Subcutaneous abdominal adipose tissue (tissue), 5 donors: ENCODE results near the gene FMO2.

ENCODE experiments used
- H3K27ac ChIP-seq: one replicate; pipeline ENCODE4 v1.7.0; 2013; ENCODE audit warnings: low read depth, mild to moderate bottlenecking, inconsistent platforms, low read length, moderate library complexity
- H3K27me3 ChIP-seq, 5 donors: one replicate each; pipeline ENCODE4 v1.7.0; 2013; ENCODE audit warnings: low read length in 5 of 5, inconsistent platforms in 1 of 5; ENCODE audit not compliant: control insufficient read depth in 5 of 5, insufficient read depth in 4 of 5
- H3K36me3 ChIP-seq, 5 donors: one replicate each; pipeline ENCODE4 v1.7.0; 2013; ENCODE audit warnings: low read length in 5 of 5; ENCODE audit not compliant: control insufficient read depth in 5 of 5, insufficient read depth in 5 of 5
- H3K4me1 ChIP-seq, 5 donors: one replicate each; pipeline ENCODE4 v1.7.0; 2013; ENCODE audit warnings: low read length in 5 of 5, mild to moderate bottlenecking in 3 of 5, moderate library complexity in 1 of 5; ENCODE audit not compliant: control insufficient read depth in 5 of 5, insufficient read depth in 5 of 5
- H3K4me3 ChIP-seq, 5 donors: one replicate each; pipeline ENCODE4 v1.7.0; 2013; ENCODE audit warnings: low read length in 5 of 5, low read depth in 1 of 5
- H3K9ac ChIP-seq, 5 donors: one replicate each; pipeline ENCODE4 v1.7.0; 2013; ENCODE audit warnings: low read length in 5 of 5, mild to moderate bottlenecking in 4 of 5, moderate library complexity in 3 of 5
- H3K9me3 ChIP-seq, 5 donors: one replicate each; pipeline ENCODE4 v1.7.0; 2013; ENCODE audit warnings: low read length in 5 of 5; ENCODE audit not compliant: control insufficient read depth in 5 of 5
- donor health status: healthy.
- donor health status: healthy.
- donor health status: healthy.
- donor health status: healthy.
- donor health status: healthy.

FMO2 gene

DNA sequence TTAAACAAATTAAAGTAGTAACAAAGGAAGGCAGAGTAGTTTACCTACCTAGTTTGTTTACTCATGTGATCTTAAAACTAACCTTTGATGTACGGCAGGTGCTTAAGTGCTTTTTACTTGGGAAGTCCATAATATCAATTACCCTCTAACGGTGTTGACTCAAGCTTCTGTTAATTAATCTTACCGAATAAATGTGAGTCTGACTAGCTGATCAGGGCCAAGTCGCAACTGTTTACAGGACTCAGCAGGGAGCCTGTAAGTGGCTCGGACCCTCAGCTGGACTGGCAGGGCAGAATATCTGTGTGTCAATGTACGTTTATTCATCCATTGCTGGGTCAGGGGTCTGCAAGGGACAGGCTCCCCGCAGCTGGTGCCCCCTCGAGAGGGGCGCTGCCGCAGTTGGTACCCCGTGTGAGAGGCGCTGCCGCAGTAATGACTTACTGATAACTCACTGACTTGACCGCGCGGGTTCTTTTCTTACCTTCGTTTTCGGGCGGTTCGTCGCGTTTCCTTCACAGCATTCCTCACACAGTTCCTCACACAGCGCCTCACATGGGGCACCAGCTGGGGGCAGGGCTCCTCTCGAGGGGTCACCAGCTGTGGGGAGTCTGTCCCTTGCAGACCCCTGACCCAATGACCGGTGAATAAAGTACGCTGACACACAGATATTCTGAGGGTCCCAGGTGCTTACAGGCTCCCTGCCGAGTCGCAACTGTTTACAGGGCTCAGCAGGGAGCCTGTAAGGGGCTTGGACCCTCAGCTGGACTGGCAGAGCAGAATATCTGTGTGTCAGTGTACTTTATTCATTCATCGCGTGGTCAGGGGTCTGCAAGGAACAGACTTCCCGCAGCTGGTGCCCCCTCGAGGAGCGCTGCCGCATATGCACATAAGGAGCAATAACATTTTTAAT, 66.2 kb downstream of the FMO2 start:
- Histone ChIP-seq H3K27me3 (peaks cover 0 to 13% (median 0%) of the 10 kb centered on the region in 5 donors), H3K36me3 (no peaks in the 10 kb centered on the region), H3K9me3 (no peaks in the 10 kb centered on the region), H3K4me3 (peak overlapping the region; percentile 64 to 86 (median 71)), H3K4me1 (peaks cover 0 to 10% (median 8%) of the 10 kb centered on the region in 5 donors), H3K9ac (peak overlapping the region in 3 of 5 donors; percentile 21 to 68 (median 53)), H3K27ac (no peak overlapping the region)

DNA sequence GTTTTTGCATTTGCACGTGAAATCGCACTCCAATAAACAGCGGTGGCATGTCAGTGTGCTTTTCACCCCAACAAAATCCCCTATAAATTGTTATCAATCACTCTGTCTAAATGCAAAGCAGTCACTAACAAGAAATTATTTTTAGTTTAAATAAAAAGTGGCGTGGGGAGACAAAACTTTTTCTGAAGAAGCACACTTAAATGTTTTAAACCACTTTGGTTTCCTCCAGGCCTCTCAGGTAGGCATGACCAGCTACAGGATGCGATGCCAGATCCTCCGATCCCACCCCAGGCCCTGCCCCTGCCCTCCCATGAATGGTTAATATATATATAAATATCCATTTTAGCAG, 66.8 kb downstream of the FMO2 start:
- Histone ChIP-seq H3K27me3 (peaks cover 0 to 13% (median 0%) of the 10 kb centered on the region in 5 donors), H3K36me3 (no peaks in the 10 kb centered on the region), H3K4me3 (peak overlapping the region; percentile 64 to 86 (median 71)), H3K27ac (no peak overlapping the region), H3K9ac (peak overlapping the region in 2 of 5 donors; percentile 21 to 53), H3K9me3 (no peaks in the 10 kb centered on the region), H3K4me1 (peaks cover 0 to 10% (median 9%) of the 10 kb centered on the region in 5 donors)

DNA sequence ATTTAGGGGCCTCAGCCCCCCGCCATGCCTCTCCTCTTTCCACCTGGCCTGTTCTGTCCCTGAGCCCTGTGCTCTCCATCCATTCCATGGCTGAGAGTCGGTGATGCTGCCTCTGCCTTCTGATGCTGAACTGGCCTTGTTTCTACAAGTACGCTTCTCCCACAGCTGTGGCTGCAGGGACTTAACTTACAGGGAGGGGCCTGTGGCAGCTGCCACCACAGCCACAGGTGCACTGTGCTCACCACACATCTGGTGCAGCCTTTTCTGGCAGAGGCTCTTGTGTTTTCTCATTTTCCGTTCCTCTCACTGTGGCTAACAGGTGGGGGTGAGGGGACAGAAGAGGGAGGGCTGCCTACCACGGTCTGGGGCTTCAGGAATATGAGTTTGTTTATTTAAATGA, 67.4 kb downstream of the FMO2 start:
- H3K4me3 ChIP-seq = no peak overlapping the region
- H3K9ac ChIP-seq = no peak overlapping the region
- no peak overlapping the region for H3K27ac ChIP-seq
- H3K27me3 ChIP-seq = peaks cover 0 to 13% (median 0%) of the 10 kb centered on the region in 5 donors
- H3K4me1 ChIP-seq = peaks cover 0 to 15% (median 13%) of the 10 kb centered on the region in 5 donors
- no peaks in the 10 kb centered on the region for H3K36me3 ChIP-seq
- no peaks in the 10 kb centered on the region for H3K9me3 ChIP-seq

GRCh38 chr1:171254859-171255258, 69.8 kb downstream of the FMO2 start:
- H3K36me3 ChIP-seq = no peaks in the 10 kb centered on the region
- H3K9ac ChIP-seq = no peak overlapping the region
- H3K4me1 ChIP-seq = peaks cover 3 to 22% (median 18%) of the 10 kb centered on the region in 5 donors
- peaks cover 0 to 13% (median 0%) of the 10 kb centered on the region in 5 donors for H3K27me3 ChIP-seq
- no peaks in the 10 kb centered on the region for H3K9me3 ChIP-seq
- H3K27ac ChIP-seq = no peak overlapping the region
- no peak overlapping the region for H3K4me3 ChIP-seq

GRCh38 chr1:171256940-171257606, 72.0 kb downstream of the FMO2 start:
- H3K27ac ChIP-seq = no peak overlapping the region
- H3K9me3 ChIP-seq = no peaks in the 10 kb centered on the region
- no peak overlapping the region for H3K4me3 ChIP-seq
- H3K4me1 ChIP-seq = peaks cover 3 to 16% (median 10%) of the 10 kb centered on the region in 5 donors
- no peak overlapping the region for H3K9ac ChIP-seq
- H3K27me3 ChIP-seq = peaks cover 0 to 10% (median 0%) of the 10 kb centered on the region in 5 donors
- no peaks in the 10 kb centered on the region for H3K36me3 ChIP-seq

GRCh38 chr1:171257607-171258076, 72.5 kb downstream of the FMO2 start:
- H3K27me3 ChIP-seq = peaks cover 0 to 10% (median 0%) of the 10 kb centered on the region in 5 donors
- H3K36me3 ChIP-seq = no peaks in the 10 kb centered on the region
- no peak overlapping the region for H3K27ac ChIP-seq
- no peak overlapping the region for H3K9ac ChIP-seq
- H3K4me3 ChIP-seq = peak overlapping the region in 1 of 5 donors; percentile 6
- peaks cover 3 to 16% (median 10%) of the 10 kb centered on the region in 5 donors for H3K4me1 ChIP-seq
- H3K9me3 ChIP-seq = no peaks in the 10 kb centered on the region

- peaks cover 3 to 16% (median 10%) of the 10 kb centered on the region in 5 donors for H3K4me1 ChIP-seq
- H3K27me3 ChIP-seq = peaks cover 0 to 10% (median 0%) of the 10 kb centered on the region in 5 donors
- H3K9ac ChIP-seq = no peak overlapping the region
- H3K27ac ChIP-seq = no peak overlapping the region
- H3K4me3 ChIP-seq = no peak overlapping the region
- H3K9me3 ChIP-seq = no peaks in the 10 kb centered on the region
- no peaks in the 10 kb centered on the region for H3K36me3 ChIP-seq
These were observed 73.3 kb downstream of the FMO2 start for GRCh38 chr1:171258429-171258828.

- Histone ChIP-seq H3K27me3 (peaks cover 0 to 10% (median 0%) of the 10 kb centered on the region in 5 donors), H3K4me3 (no peak overlapping the region), H3K27ac (no peak overlapping the region), H3K4me1 (peaks cover 3 to 16% (median 10%) of the 10 kb centered on the region in 5 donors), H3K9me3 (no peaks in the 10 kb centered on the region), H3K36me3 (no peaks in the 10 kb centered on the region), H3K9ac (no peak overlapping the region)
These were observed 73.8 kb downstream of the FMO2 start for GRCh38 chr1:171258943-171259342.
